A549 (cell line): Measurements from ENCODE around the gene SUSD1. TPM values are rescaled to one million over a fixed set of nuclear protein-coding genes. Genes with fewer than 3 reads are reported as not detected.

Experiments used
- ATAC-seq, 2 experiments: fragments of 200-7000 bp in 1 of 2; fragments of >200 bp in 1 of 2; cut with Nextera tagmentation in 1 of 2; cut with Tn5 transposase in 1 of 2; 3 replicates each; pipeline versions ENCODE4 v1.8.0 to v1.9.1; 2018 to 2020; ENCODE audit warnings: mild to moderate bottlenecking in 1 of 2, moderate library complexity in 1 of 2
- CTCF ChIA-PET: fragments of 300-600 bp; sonication (Branson Sonifier 250); formaldehyde crosslinking; extraction: SDS; loops from one replicate; lab custom pipeline; 2021; ENCODE audit warnings: antibody characterized with exemption, inconsistent platforms; lab: Yijun Ruan, JAX
- POLR2A ChIA-PET: fragments of 350-600 bp; formaldehyde crosslinking; extraction: SDS; loops from one replicate; lab custom pipeline; 2021; ENCODE audit warnings: antibody characterized with exemption, inconsistent platforms; lab: Yijun Ruan, JAX
- DNase-seq, 2 experiments: peaks; one replicate each; pipeline versions ENCODE4 v3.0.0 to v3.0.0-alpha.2; 2011 to 2016; ENCODE audit warnings: low read depth in 1 of 2, low spot score in 1 of 2
- FAIRE-seq: peaks from 2 replicates; lab custom pipeline; 2011; peaks lifted over from hg19 to GRCh38; lab: Jason Lieb, UNC
- H3K27ac ChIP-seq, 2 experiments: fragments of >200 bp; sonication (Bioruptor Twin); formaldehyde crosslinking; 3 replicates each; pipeline ENCODE4 v1.5.1; 2016 to 2017
- H3K4me1 ChIP-seq: fragments of >200 bp; sonication (Bioruptor Twin); formaldehyde crosslinking; 3 replicates; pipeline ENCODE4 v1.6.1; 2016
- H3K4me2 ChIP-seq: fragments of >200 bp; sonication (Bioruptor Twin); formaldehyde crosslinking; 3 replicates; pipeline ENCODE4 v1.6.1; 2016
- H3K4me3 ChIP-seq: fragments of >200 bp; sonication (Bioruptor Twin); formaldehyde crosslinking; 3 replicates; pipeline ENCODE4 v1.5.1; 2016
- H3K9me3 ChIP-seq: fragments of >200 bp; sonication (Bioruptor Twin); formaldehyde crosslinking; 3 replicates; pipeline ENCODE4 v1.6.1; 2016
- CHD4 ChIP-seq: fragments of 200-600 bp; sonication (generic); IDR thresholded peaks from 2 replicates; pipeline ENCODE4 v1.6.1; 2016; ENCODE audit warnings: antibody characterized with exemption, mild to moderate bottlenecking, borderline replicate concordance
- E2F6 ChIP-seq: IDR thresholded peaks from 2 replicates; pipeline ENCODE4 v1.6.1; 2012; ENCODE audit warnings: low read depth, borderline replicate concordance
- EHF ChIP-seq: fragments of 250-450 bp; sonication (Bioruptor Pico); IDR thresholded peaks from 2 replicates; pipeline ENCODE4 v1.5.0; 2020; ENCODE audit warnings: mild to moderate bottlenecking
- FOSL2 ChIP-seq, 2 experiments: fragments of 450-650 bp in 1 of 2; fragments of >200 bp in 1 of 2; sonication (Bioruptor Twin) in 1 of 2; formaldehyde crosslinking; IDR thresholded peaks; 2 replicates each; pipeline versions ENCODE4 v1.5.0 to v1.6.1; 2016 to 2020; ENCODE audit warnings: mild to moderate bottlenecking in 1 of 2, moderate library complexity in 1 of 2
- GATA3 ChIP-seq: IDR thresholded peaks from 2 replicates; pipeline ENCODE4 v1.6.1; 2012; ENCODE audit warnings: borderline replicate concordance
- HES2 ChIP-seq: fragments of >200 bp; sonication (Bioruptor Twin); formaldehyde crosslinking; IDR thresholded peaks from 2 replicates; pipeline ENCODE4 v1.6.1; 2016
- HOXB5 ChIP-seq: fragments of 250-450 bp; sonication (Bioruptor Pico); IDR thresholded peaks from 2 replicates; pipeline ENCODE4 v1.5.0; 2020; ENCODE audit warnings: mild to moderate bottlenecking, moderate library complexity
- KDM1A ChIP-seq: fragments of 200-600 bp; sonication (generic); IDR thresholded peaks from 2 replicates; pipeline ENCODE4 v1.6.1; 2016; ENCODE audit warnings: low read depth, mild to moderate bottlenecking
- MAFK ChIP-seq: fragments of 450-650 bp; IDR thresholded peaks from 2 replicates; pipeline ENCODE4 v1.6.1; 2014; ENCODE audit not compliant: partially characterized antibody
- NPAS2 ChIP-seq: fragments of 250-450 bp; sonication (Bioruptor Pico); IDR thresholded peaks from 2 replicates; pipeline ENCODE4 v1.8.0; 2022; ENCODE audit warnings: mild to moderate bottlenecking, moderate library complexity, borderline replicate concordance
- NR3C1 ChIP-seq: fragments of >200 bp; sonication (Bioruptor Twin); formaldehyde crosslinking; IDR thresholded peaks from 3 replicates; pipeline ENCODE4 v1.6.1; 2017
- PBX3 ChIP-seq: IDR thresholded peaks from 2 replicates; pipeline ENCODE4 v1.6.1; 2012
- POLR2A ChIP-seq: IDR thresholded peaks from 2 replicates; pipeline ENCODE4 v1.6.1; 2012; ENCODE audit warnings: mild to moderate bottlenecking, low read length
- POLR2AphosphoS2 ChIP-seq: conservative IDR thresholded peaks from 2 replicates; pipeline ENCODE4 v1.6.1; 2012; ENCODE audit warnings: low read length, improper control_type of control experiment, inconsistent platforms
- RFX5 ChIP-seq: fragments of 450-650 bp; IDR thresholded peaks from 2 replicates; pipeline ENCODE4 v1.7.1; 2014; ENCODE audit warnings: antibody characterized with exemption, mild to moderate bottlenecking, moderate library complexity
- TP53 ChIP-seq: fragments of 250-450 bp; sonication (Bioruptor Pico); IDR thresholded peaks from 2 replicates; pipeline ENCODE4 v1.5.0; 2021; ENCODE audit warnings: mild to moderate bottlenecking, moderate library complexity
- ZC3H11A ChIP-seq: fragments of 450-650 bp; IDR thresholded peaks from 2 replicates; pipeline ENCODE4 v1.6.1; 2014; ENCODE audit warnings: antibody characterized with exemption, mild to moderate bottlenecking
- WGBS: methylation state at CpG from one replicate; pipeline ENCODE4 v1.1.6; 2017; ENCODE audit errors: missing lambda C conversion rate; 5-methylcytosine and 5-hydroxymethylcytosine counted together
- polyA plus RNA-seq, 4 experiments: library from polyadenylated mRNA; depleted of rRNA in 3 of 4; stranded (reverse); fragments of >200 nt; fragmentation: RNase III in 1 of 4; extraction: RNeasy Plus Mini Kit Qiagen cat#74134 plus additional on column Dnase treatment in 1 of 4; gene quantifications; 2 replicates in 3 of 4; 3 replicates in 1 of 4; pipeline ENCODE4 v1.2.3, GENCODE V29; 2011 to 2017

SUSD1 gene
- polyA plus RNA-seq, 2 of the 4 experiments (the other 2 are of a cell fraction): 15.7 to 18.6 TPM

GRCh38 chr9:112145886-112146285 lies 29.2 kb downstream of the SUSD1 start:
- FAIRE-seq: no peak

GRCh38 chr9:112144807-112145206 lies 30.3 kb downstream of the SUSD1 start:
- WGBS: 100% methylated on average over 2 of the region's 2 CpGs
- Histone ChIP-seq H3K27ac (peak overlapping the region; percentile 85 to 91), H3K4me2 (no peak overlapping the region), H3K4me1 (peaks cover 56% of the 10 kb centered on the region), H3K4me3 (no peak overlapping the region), H3K9me3 (no peaks in the 10 kb centered on the region)
- ChIA-PET POLR2A (no interaction called here), CTCF (interaction anchor here (1.2 to 4.1 kb wide), 2 partner anchors 46 to 217 kb away, joined by 3 to 13 read pairs; no protein-coding TSS in a partner anchor)
- TF ChIP-seq POLR2AphosphoS2 (no peak), E2F6 (no peak), KDM1A (no peak), TP53 (peak; percentile 99)
- ATAC-seq: no peak
- no peak for DNase-seq
- FAIRE-seq: no peak

More at GRCh38 chr9:112145886-112146285, 29.2 kb downstream of the SUSD1 start:
- ChIA-PET CTCF (interaction anchor here (0.9 to 4.1 kb wide), 9 partner anchors 11 to 221 kb away, joined by 3 to 18 read pairs (median 4); no protein-coding TSS in a partner anchor), POLR2A (interaction anchor here (0.7 to 1.7 kb wide), 2 partner anchors 29 to 35 kb away, joined by 4 to 6 read pairs; partner anchors contain the start of gene SUSD1)
- peaks cover 51% of the 10 kb centered on the region for H3K4me1 ChIP-seq
- WGBS: 24% methylated on average over 1 of the region's 1 CpG
- peak overlapping the region; percentile 85 to 91 for H3K27ac ChIP-seq
- ATAC-seq (peak in 1 of 2 experiments; percentile 32; a peak in 2 of 6 replicates), DNase-seq (peak in 1 of 2 experiments; percentile 64)
- H3K9me3 ChIP-seq: no peaks in the 10 kb centered on the region
- peak overlapping the region; percentile 56; the same call in 2 of the 3 replicates for H3K4me2 ChIP-seq
- H3K4me3 ChIP-seq: no peak overlapping the region
- peak; percentile 34; the same call in 1 of the 2 replicates for TF ChIP-seq GATA3
- TF ChIP-seq FOSL2 (IDR thresholded peaks at IDR 0.05): no peak
- peak; percentile 33; the same call in 1 of the 2 replicates for TF ChIP-seq FOSL2 (CRISPR knock-in tag; IDR thresholded peaks at IDR 0.05)
- no peak for TF ChIP-seq E2F6

GRCh38 chr9:112142420-112142819 lies 32.7 kb downstream of the SUSD1 start:
- Histone ChIP-seq H3K9me3 (no peaks in the 10 kb centered on the region), H3K4me1 (peaks cover 46% of the 10 kb centered on the region), H3K4me2 (0 out of 3 replicates have a peak overlapping the region, but pooled peaks have one; percentile 2), H3K27ac (peak overlapping the region; percentile 54 to 69), H3K4me3 (no peak overlapping the region)
- ChIA-PET POLR2A (no interaction called here), CTCF (interaction anchor here (1.0 to 2.1 kb wide), 6 partner anchors 10 to 191 kb away, joined by 3 to 6 read pairs (median 4); partner anchors contain the start of gene PTBP3)
- 74% methylated on average over 3 of the region's 3 CpGs for WGBS
- TF ChIP-seq RFX5 (no peak), POLR2A (no peak)
- FAIRE-seq: no peak
- ATAC-seq: no peak
- DNase-seq: no peak

GRCh38 chr9:112140936-112141335 lies 34.2 kb downstream of the SUSD1 start:
- H3K9me3 ChIP-seq: no peaks in the 10 kb centered on the region
- H3K4me3 ChIP-seq: no peak overlapping the region
- 59% methylated on average over 2 of the region's 2 CpGs for WGBS
- CTCF ChIA-PET: interaction anchor here (0.6 to 1.6 kb wide), 2 partner anchors 10 to 176 kb away, joined by 3 to 6 read pairs; no protein-coding TSS in a partner anchor
- peak in 1 of 2 experiments; percentile 38; a peak in 1 of 6 replicates for ATAC-seq
- peaks cover 38% of the 10 kb centered on the region for H3K4me1 ChIP-seq
- POLR2A ChIA-PET: no interaction called here
- TF ChIP-seq EHF (CRISPR knock-in tag) (no peak), HES2 (no peak), NR3C1 (no peak), MAFK (no peak), KDM1A (no peak), CHD4 (no peak), HOXB5 (CRISPR knock-in tag) (no peak), PBX3 (no peak), NPAS2 (no peak), ZC3H11A (no peak)
- no peak overlapping the region for H3K4me2 ChIP-seq
- DNase-seq: no peak
- no peak for FAIRE-seq
- peak overlapping the region; percentile 15 to 77; a peak in 4 of 6 replicates for H3K27ac ChIP-seq
